Endothelial cell of umbilical vein (primary cell): ENCODE results near the gene SORCS2. TPM values are rescaled to one million over a fixed set of nuclear protein-coding genes. Genes with fewer than 3 reads are reported as not detected.

Experiments used
- BruUV-seq: library from RNA; stranded (reverse); fragments of 400-500 nt; replicated peaks from 2 replicates; lab custom pipeline; 2021; lab: Mats Ljungman, UMichigan
- CTCF ChIA-PET: fragments of 300-600, 350-600 bp; sonication (Branson Sonifier 250); formaldehyde crosslinking; loops from one replicate; lab custom pipeline; 2021; ENCODE audit warnings: antibody characterized with exemption, inconsistent platforms; lab: Charles Lee
- POLR2A ChIA-PET: fragments of 300-600, 350-600 bp; sonication (Branson Sonifier 250); formaldehyde crosslinking; loops from one replicate; lab custom pipeline; 2021; ENCODE audit warnings: antibody characterized with exemption, inconsistent platforms; lab: Charles Lee
- DNase-seq: peaks from one replicate; pipeline ENCODE4 v3.0.0-alpha.2; 2011; ENCODE audit warnings: low read depth, low spot score
- FAIRE-seq: peaks from 2 replicates; lab custom pipeline; 2011; peaks lifted over from hg19 to GRCh38; lab: Jason Lieb, UNC
- H2AFZ ChIP-seq: 2 replicates; pipeline ENCODE4 v1.6.0; 2012; ENCODE audit warnings: low read depth, low read length, control low read depth, inconsistent platforms
- H3K27ac ChIP-seq: 2 replicates; pipeline ENCODE4 v1.5.1; 2011; ENCODE audit warnings: low read depth, mild to moderate bottlenecking, control low read depth, low read length, moderate library complexity; ENCODE audit not compliant: insufficient read depth
- H3K27me3 ChIP-seq, 2 experiments: 2 replicates each; pipeline versions ENCODE4 v1.6.0 to v1.6.1; 2011; ENCODE audit warnings: low read length in 2 of 2, mixed read lengths in 1 of 2; ENCODE audit not compliant: control insufficient read depth in 2 of 2, insufficient read depth in 2 of 2
- H3K36me3 ChIP-seq, 2 experiments: 2 replicates in 1 of 2; 3 replicates in 1 of 2; pipeline ENCODE4 v1.5.1; 2011; ENCODE audit warnings: low read length in 2 of 2, mild to moderate bottlenecking in 1 of 2, moderate library complexity in 1 of 2; ENCODE audit not compliant: control insufficient read depth in 2 of 2, insufficient read depth in 2 of 2; ENCODE audit errors: extremely low read depth in 1 of 2
- H3K4me1 ChIP-seq: 3 replicates; pipeline ENCODE4 v1.5.1; 2011; ENCODE audit warnings: mild to moderate bottlenecking, low read length; ENCODE audit not compliant: control insufficient read depth, insufficient read depth; ENCODE audit errors: extremely low read depth
- H3K4me2 ChIP-seq: 2 replicates; pipeline ENCODE4 v1.6.1; 2011; ENCODE audit warnings: low read length, control low read depth, mixed read lengths; ENCODE audit not compliant: insufficient read depth
- H3K4me3 ChIP-seq, 3 experiments: fragments of 200-600 bp in 1 of 3; sonication (generic), shearing (Covaris generic) in 1 of 3; replicated peaks in 1 of 3; 2 replicates each; pipeline ENCODE4 v1.5.1; 2011 to 2016; ENCODE audit warnings: control low read depth in 3 of 3, low read length in 3 of 3, mild to moderate bottlenecking in 2 of 3, inconsistent platforms in 1 of 3, low read depth in 1 of 3, moderate library complexity in 1 of 3; ENCODE audit not compliant: insufficient read depth in 1 of 3
- H3K79me2 ChIP-seq: 2 replicates; pipeline ENCODE4 v1.6.0; 2012; ENCODE audit warnings: low read length, inconsistent platforms; ENCODE audit not compliant: control insufficient read depth, insufficient read depth
- H3K9ac ChIP-seq: replicated peaks from 2 replicates; pipeline ENCODE3; 2011; ENCODE audit warnings: low read length, control low read depth; ENCODE audit not compliant: insufficient read depth; ENCODE audit errors: extremely low read depth
- H3K9me1 ChIP-seq: replicated peaks from 3 replicates; pipeline ENCODE4 v1.6.0; 2011; ENCODE audit warnings: mild to moderate bottlenecking, low read length; ENCODE audit not compliant: control insufficient read depth, insufficient read depth; ENCODE audit errors: extremely low read depth
- H3K9me3 ChIP-seq: replicated peaks from 2 replicates; pipeline ENCODE4 v1.5.1; 2012; ENCODE audit warnings: low read length, inconsistent platforms; ENCODE audit not compliant: control insufficient read depth, insufficient read depth
- H4K20me1 ChIP-seq: replicated peaks from 2 replicates; pipeline ENCODE3; 2011; ENCODE audit warnings: mild to moderate bottlenecking, low read length; ENCODE audit not compliant: control insufficient read depth, insufficient read depth; ENCODE audit errors: extremely low read depth
- CTCF ChIP-seq, 2 donors: IDR thresholded peaks; 1 replicate in 1 of 2; 2 replicates in 1 of 2; pipeline ENCODE4 v1.5.1; 2011; ENCODE audit warnings: low read length in 2 of 2, mild to moderate bottlenecking in 2 of 2, moderate library complexity in 2 of 2, control low read depth in 1 of 2, inconsistent platforms in 1 of 2, low read depth in 1 of 2; ENCODE audit not compliant: insufficient read depth in 1 of 2; ENCODE audit errors: extremely low read depth in 1 of 2
- GATA2 ChIP-seq: IDR thresholded peaks from 2 replicates; pipeline ENCODE4 v1.7.0; 2011; ENCODE audit warnings: low read depth, mild to moderate bottlenecking, moderate library complexity, mixed read lengths, low read length; ENCODE audit not compliant: insufficient read length, insufficient read depth
- MYC ChIP-seq: IDR thresholded peaks from one replicate; pipeline ENCODE4 v1.6.1; 2011; ENCODE audit warnings: mild to moderate bottlenecking, low read depth, low read length
- POLR2A ChIP-seq: IDR thresholded peaks from 2 replicates; pipeline ENCODE4 v1.6.1; 2012; ENCODE audit warnings: low read depth, mild to moderate bottlenecking, control low read depth, low read length
- dilution Hi-C: fragments of 300-500 bp; cut with MboI; formaldehyde crosslinking; loops from one replicate; pipeline ENCODE4 v1.15.0; 2019; ENCODE audit warnings: low sequenced_read_pairs; ENCODE audit not compliant: extremely low pct_ligation_motif_present
- intact Hi-C: fragments of 100-400 bp; cut with micrococcal nuclease; formaldehyde crosslinking; loops from one replicate; pipeline ENCODE4 v1.10.0; 2022
- polyA plus RNA-seq, 4 experiments: library from polyadenylated mRNA; depleted of rRNA in 3 of 4; stranded (reverse) in 3 of 4; unstranded in 1 of 4; fragments of >200 nt; gene quantifications; 2 replicates each; pipeline versions ENCODE4 v1.2.1 to v1.2.3, GENCODE V29; 2011 to 2012; ENCODE audit warnings: missing spikeins in 1 of 4
- total RNA-seq: library from RNA; stranded (reverse); gene quantifications from 2 replicates; pipeline ENCODE4 v1.2.3, GENCODE V29; 2021

Gene SORCS2
- total and polyA plus RNA-seq, 2 donors (not counting 3 experiments of a cell fraction or from before 2014, with no cell fraction given), result not detected

DNA sequence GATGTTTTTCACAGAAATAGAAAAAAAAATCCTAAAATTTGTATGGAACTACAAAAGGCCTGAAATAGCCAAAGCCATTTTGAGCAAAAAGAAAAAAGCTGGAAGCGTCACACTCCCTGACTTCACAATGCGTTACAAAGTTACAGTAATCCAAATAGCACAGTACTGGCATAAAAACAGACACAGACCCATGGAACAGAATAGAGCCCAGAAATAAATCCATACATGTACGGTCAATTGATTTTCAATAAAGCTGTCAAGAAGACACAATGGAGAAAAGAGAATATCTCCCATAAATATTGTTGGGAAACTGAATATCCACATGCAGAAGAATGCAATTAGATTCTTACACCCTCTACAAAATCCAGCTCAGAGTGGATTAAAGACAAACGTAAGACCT is 539.1 kb downstream of the SORCS2 start:
- H3K79me2 ChIP-seq, result no peaks in the 10 kb centered on the region
- intact Hi-C loops (no loop called here), dilution Hi-C loops (no loop called here)
- TF ChIP-seq CTCF (IDR thresholded peaks at IDR 0.05; ENCODE audit: extremely low read depth in 1 of 2, insufficient read depth in 1 of 2, low read depth in 1 of 2, low read length in 2 of 2), result no peak
- no peak for TF ChIP-seq GATA2
- H3K9me1 ChIP-seq, result no peaks in the 10 kb centered on the region
- no TSS peak for BruUV-seq
- H2AFZ ChIP-seq, result no peak overlapping the region
- ChIA-PET CTCF (interaction anchor here (1.4 kb wide), 1 partner anchor 11 kb away, joined by 6 read pairs; no protein-coding TSS in a partner anchor), POLR2A (no interaction called here)
- no peaks in the 10 kb centered on the region for H3K36me3 ChIP-seq
- H4K20me1 ChIP-seq, result no peaks in the 10 kb centered on the region
- no peaks in the 10 kb centered on the region for H3K4me1 ChIP-seq
- H3K27me3 ChIP-seq, result peaks cover 0 to 3% of the 10 kb centered on the region in 2 experiments
- DNase-seq (no peak), FAIRE-seq (no peak)
- H3K9ac ChIP-seq, result no peak overlapping the region
- no peak overlapping the region for H3K4me3 ChIP-seq
- no peaks in the 10 kb centered on the region for H3K9me3 ChIP-seq
- no peak overlapping the region for H3K4me2 ChIP-seq
- no peak overlapping the region for H3K27ac ChIP-seq

GRCh38 chr4:7732263-7732662 is 539.9 kb downstream of the SORCS2 start:
- H3K79me2 ChIP-seq, result no peaks in the 10 kb centered on the region
- CTCF ChIA-PET, result no interaction called here
- H3K4me2 ChIP-seq, result no peak overlapping the region
- BruUV-seq, result no TSS peak
- FAIRE-seq, result no peak
- DNase-seq, result no peak
- no peak overlapping the region for H2AFZ ChIP-seq
- TF ChIP-seq MYC, result no peak
- no peak for TF ChIP-seq POLR2A
- no peaks in the 10 kb centered on the region for H3K9me1 ChIP-seq
- POLR2A ChIA-PET, result no interaction called here
- H3K9ac ChIP-seq, result no peak overlapping the region
- H3K36me3 ChIP-seq, result no peaks in the 10 kb centered on the region
- intact Hi-C loops (no loop called here), dilution Hi-C loops (no loop called here)
- no peaks in the 10 kb centered on the region for H3K9me3 ChIP-seq
- H4K20me1 ChIP-seq, result no peaks in the 10 kb centered on the region
- peaks cover 0 to 3% of the 10 kb centered on the region in 2 experiments for H3K27me3 ChIP-seq
- H3K4me1 ChIP-seq, result no peaks in the 10 kb centered on the region
- H3K4me3 ChIP-seq, result no peak overlapping the region
- H3K27ac ChIP-seq, result no peak overlapping the region
